Activated CD8-positive, alpha-beta memory T cell treated with anti-CD3 and anti-CD28 coated beads, Interleukin-2, amount 10 ng/mL, durations not matched to agents 7 days and 5 days (primary cell): ENCODE measurements around the gene NEK6. TPM values are rescaled to one million over a fixed set of nuclear protein-coding genes. Genes with fewer than 3 reads are reported as not detected.

Experiments
- ATAC-seq: fragments of 150-1000 bp; cut with Tn5 transposase; one replicate; pipeline ENCODE4 v1.10.0; 2021; ENCODE audit warnings: moderate library complexity
- CTCF ChIA-PET: fragments of 350-600 bp; sonication (Branson Sonifier 250); formaldehyde crosslinking; loops from one replicate; lab custom pipeline; 2021; ENCODE audit warnings: antibody characterized with exemption; lab: Charles Lee
- DNase-seq: peaks from one replicate; pipeline ENCODE4 v3.0.0-alpha.2; 2020
- H3K27ac Mint-ChIP-seq: one replicate; pipeline ENCODE4 v1.8.0; 2021; ENCODE audit warnings: mild to moderate bottlenecking, mixed read lengths
- H3K27me3 Mint-ChIP-seq: one replicate; pipeline ENCODE4 v1.8.0; 2021; ENCODE audit warnings: mixed read lengths
- H3K36me3 Mint-ChIP-seq: one replicate; pipeline ENCODE4 v1.8.0; 2021; ENCODE audit warnings: mild to moderate bottlenecking, mixed read lengths
- H3K4me1 Mint-ChIP-seq: one replicate; pipeline ENCODE4 v1.8.0; 2021; ENCODE audit warnings: mixed read lengths
- H3K4me3 Mint-ChIP-seq: one replicate; pipeline ENCODE4 v1.8.0; 2021; ENCODE audit warnings: mild to moderate bottlenecking, moderate library complexity, mixed read lengths
- H3K9me3 Mint-ChIP-seq: one replicate; pipeline ENCODE4 v1.8.0; 2022; ENCODE audit warnings: low read depth, mixed read lengths
- total RNA-seq, 2 experiments: library from RNA; stranded (reverse); gene quantifications; one replicate each; pipeline ENCODE4 v1.2.3, GENCODE V29; 2021

NEK6 gene
- total RNA-seq, 2 experiments from 2014 or later: 6.3 to 10.9 TPM

GRCh38 chr9:124334568-124335319 is 77.0 kb downstream of the NEK6 start:
- Mint-ChIP-seq H3K27ac (no peak overlapping the region), H3K36me3 (peaks cover 2% of the 10 kb centered on the region), H3K4me1 (no peaks in the 10 kb centered on the region), H3K9me3 (no peaks in the 10 kb centered on the region), H3K27me3 (no peaks in the 10 kb centered on the region), H3K4me3 (no peak overlapping the region)
- CTCF ChIA-PET: no interaction called here
- ATAC-seq (no peak), DNase-seq (no peak)

DNA sequence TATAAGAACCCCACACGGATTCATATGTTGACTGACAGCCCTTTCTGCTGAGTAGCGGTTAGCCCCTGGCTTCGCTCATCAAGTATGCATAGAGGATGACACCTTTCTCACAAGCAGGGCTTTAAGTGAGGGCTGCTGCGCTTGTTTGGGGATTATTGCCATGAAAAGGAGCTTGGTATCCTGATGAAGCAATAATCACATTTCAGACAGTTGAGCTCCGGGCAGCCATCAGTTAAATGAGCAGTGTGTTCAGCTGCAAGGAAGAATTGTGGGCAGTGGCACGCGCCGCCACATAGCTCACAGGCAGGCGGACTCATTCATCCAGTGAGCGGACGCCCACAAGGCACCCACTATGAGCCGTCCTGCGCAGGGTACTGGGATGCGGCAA is 77.6 kb downstream of the NEK6 start:
- CTCF ChIA-PET: no interaction called here
- Mint-ChIP-seq H3K36me3 (peaks cover 2% of the 10 kb centered on the region), H3K27ac (no peak overlapping the region), H3K27me3 (no peaks in the 10 kb centered on the region), H3K9me3 (no peaks in the 10 kb centered on the region), H3K4me3 (no peak overlapping the region), H3K4me1 (no peaks in the 10 kb centered on the region)
- ATAC-seq: no peak
- DNase-seq: no peak

DNA sequence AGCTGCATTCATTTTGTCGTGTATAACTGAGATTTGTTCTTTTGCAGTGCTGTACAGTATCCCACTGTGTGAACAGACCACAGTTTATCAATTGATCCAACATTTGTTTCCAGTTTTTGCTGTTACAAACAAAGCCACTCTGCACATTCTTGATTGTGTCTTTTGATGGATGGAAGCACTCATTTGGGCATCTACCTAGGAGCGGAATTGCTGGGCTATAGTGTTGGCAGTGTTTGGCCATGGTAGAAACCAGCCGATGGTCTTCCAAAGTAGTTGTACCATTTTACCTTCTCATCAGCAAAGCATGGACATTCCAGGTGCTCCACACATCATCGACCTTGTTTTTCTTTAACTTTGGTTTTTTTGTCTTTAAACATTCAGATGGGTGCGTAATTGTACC is 79.8 kb downstream of the NEK6 start:
- CTCF ChIA-PET: interaction anchor here (0.9 kb wide), 1 partner anchor 18 kb away, joined by 3 read pairs; no protein-coding TSS in a partner anchor
- no peak overlapping the region for H3K27ac Mint-ChIP-seq
- H3K4me3 Mint-ChIP-seq: no peak overlapping the region
- H3K36me3 Mint-ChIP-seq: peaks cover 2% of the 10 kb centered on the region
- ATAC-seq (no peak), DNase-seq (no peak)
- H3K27me3 Mint-ChIP-seq: no peaks in the 10 kb centered on the region
- no peaks in the 10 kb centered on the region for H3K4me1 Mint-ChIP-seq
- no peaks in the 10 kb centered on the region for H3K9me3 Mint-ChIP-seq

DNA sequence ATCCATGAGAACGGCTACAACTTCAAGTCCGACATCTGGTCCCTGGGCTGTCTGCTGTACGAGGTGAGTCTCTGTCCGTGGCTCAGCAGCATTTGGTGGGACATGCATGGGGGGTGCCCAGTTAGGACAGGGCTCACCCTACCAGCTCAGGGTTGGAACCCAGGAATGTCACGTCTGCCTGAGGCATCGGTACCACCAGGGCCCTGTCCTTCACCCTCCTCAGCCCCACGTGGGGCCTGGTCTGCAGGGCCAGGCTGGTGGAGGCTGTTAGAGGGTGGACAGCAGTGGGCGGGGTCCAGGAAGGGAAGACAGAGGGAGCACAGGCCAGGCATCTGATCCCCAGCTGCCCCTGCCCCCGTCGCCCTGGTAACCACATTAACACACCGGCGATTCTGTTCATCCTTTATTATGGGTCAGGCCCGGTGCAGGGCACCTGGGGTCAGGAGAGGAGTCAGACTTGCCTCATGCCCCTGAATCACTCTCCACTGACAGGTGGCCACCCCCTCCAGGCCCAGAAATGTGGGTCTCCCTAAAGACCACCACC is 81.9 kb downstream of the NEK6 start:
- Mint-ChIP-seq H3K27me3 (no peaks in the 10 kb centered on the region), H3K27ac (no peak overlapping the region), H3K4me1 (no peaks in the 10 kb centered on the region), H3K9me3 (no peaks in the 10 kb centered on the region), H3K36me3 (peaks cover 2% of the 10 kb centered on the region), H3K4me3 (no peak overlapping the region)
- ATAC-seq: no peak
- DNase-seq: no peak
- CTCF ChIA-PET: no interaction called here

DNA sequence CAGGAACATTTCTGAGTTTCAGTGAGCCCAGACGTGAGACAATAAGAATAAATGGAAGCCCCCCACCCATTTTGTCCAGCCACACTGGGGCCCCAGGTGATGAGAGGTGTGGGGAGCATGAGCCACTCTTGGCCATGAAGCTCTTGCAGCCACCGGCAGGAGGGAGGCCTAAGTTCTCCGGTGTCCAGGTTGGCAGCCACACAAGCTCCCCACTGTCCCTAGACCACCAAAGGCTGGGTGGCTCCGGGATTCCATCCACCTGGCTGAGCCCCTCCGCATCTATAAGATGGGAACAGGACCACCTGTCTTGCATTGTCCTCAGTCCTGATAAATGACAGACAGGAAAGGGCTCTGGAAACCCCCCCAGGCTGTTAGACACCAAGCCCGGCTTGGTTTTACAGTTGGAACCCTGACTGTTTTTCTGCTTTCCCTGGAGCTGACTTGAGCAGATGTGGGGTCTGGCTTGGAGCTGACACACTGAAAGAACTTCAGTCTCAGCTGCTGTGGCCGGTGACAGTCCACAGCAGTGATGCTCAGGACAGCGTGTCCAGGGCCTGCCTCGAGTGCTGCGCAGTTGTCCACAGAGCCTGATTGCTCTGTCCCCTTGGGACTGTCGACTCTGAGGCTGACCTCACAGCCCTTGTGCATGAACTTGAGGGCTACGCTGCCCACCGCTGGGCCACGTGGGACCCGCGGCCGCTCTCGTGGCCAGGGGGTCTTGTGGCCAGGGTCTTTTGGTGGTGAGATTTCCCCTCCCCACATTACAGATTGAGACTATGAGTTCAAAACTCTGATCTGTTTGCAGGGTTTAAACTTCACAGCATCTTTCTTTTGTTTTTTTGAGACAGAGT is 82.7 kb downstream of the NEK6 start:
- ATAC-seq (no peak), DNase-seq (no peak)
- CTCF ChIA-PET: no interaction called here
- Mint-ChIP-seq H3K4me3 (no peak overlapping the region), H3K27ac (no peak overlapping the region), H3K27me3 (no peaks in the 10 kb centered on the region), H3K4me1 (no peaks in the 10 kb centered on the region), H3K9me3 (no peaks in the 10 kb centered on the region), H3K36me3 (peaks cover 2% of the 10 kb centered on the region)

- no peaks in the 10 kb centered on the region for H3K9me3 Mint-ChIP-seq
- DNase-seq (no peak), ATAC-seq (no peak)
- CTCF ChIA-PET: no interaction called here
- H3K4me3 Mint-ChIP-seq: no peak overlapping the region
- no peak overlapping the region for H3K27ac Mint-ChIP-seq
- H3K36me3 Mint-ChIP-seq: peaks cover 2% of the 10 kb centered on the region
- H3K4me1 Mint-ChIP-seq: no peaks in the 10 kb centered on the region
- no peaks in the 10 kb centered on the region for H3K27me3 Mint-ChIP-seq
Measured at GRCh38 chr9:124341455-124342170, 83.9 kb downstream of the NEK6 start.

DNA sequence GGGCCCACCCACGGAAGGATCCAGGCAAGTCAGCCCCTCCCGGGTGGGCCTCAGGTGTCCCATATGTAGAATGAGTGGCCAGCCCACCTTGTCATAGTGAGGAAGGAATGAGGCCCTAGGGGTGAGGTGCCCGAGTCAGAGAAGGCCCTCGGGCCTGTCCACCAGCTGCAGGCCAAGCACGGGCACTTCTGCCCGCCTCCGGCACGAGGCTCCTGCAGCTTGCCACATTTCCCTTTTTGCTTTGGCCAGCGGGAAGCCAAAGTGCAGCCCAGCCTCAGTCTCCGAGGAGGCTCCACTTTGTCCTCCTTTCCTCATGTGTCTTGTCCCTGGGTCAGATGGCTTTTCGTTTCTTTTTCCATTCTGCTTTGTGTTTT is 84.6 kb downstream of the NEK6 start:
- H3K27ac Mint-ChIP-seq: no peak overlapping the region

DNA sequence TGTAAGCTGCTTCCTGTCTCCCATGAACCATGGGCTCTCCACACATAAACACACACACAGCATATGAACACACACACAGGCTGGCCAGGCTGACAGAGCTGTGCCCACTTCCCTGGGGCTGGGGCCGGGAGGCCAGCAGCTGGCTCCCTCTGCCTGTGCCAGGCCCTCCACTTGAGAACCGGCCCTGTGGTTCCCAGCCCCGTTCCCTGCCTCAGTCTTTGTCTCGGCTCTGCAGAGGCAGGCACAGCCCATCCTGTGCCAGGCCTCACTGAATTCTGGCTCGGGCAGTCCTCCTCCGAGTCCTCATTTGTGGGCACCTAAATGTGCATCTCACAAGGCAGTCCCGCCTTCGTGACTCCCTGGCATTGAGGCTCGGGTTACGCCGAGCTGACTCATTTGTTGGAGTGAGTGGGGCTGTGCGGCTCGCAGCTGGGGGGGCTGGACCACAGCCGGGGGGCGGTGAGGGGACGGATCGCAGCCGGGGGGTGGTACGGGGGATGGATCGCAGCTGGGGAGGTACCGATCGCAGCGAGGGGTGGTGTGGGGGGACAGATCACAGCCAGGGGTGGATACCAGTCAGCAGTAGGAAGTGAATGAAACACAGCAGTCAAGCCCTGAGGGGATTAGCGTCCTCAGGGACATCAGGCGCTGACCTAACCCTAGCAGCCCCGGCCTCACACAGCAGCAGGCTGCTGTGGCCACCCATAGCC is 85.2 kb downstream of the NEK6 start:
- Mint-ChIP-seq H3K27ac (no peak overlapping the region), H3K27me3 (no peaks in the 10 kb centered on the region), H3K4me3 (no peak overlapping the region), H3K36me3 (peaks cover 2% of the 10 kb centered on the region), H3K9me3 (no peaks in the 10 kb centered on the region), H3K4me1 (no peaks in the 10 kb centered on the region)
- DNase-seq (no peak), ATAC-seq (no peak)
- CTCF ChIA-PET: no interaction called here

More for the DNA sequence above, 84.6 kb downstream of the NEK6 start:
- peaks cover 2% of the 10 kb centered on the region for H3K36me3 Mint-ChIP-seq
- H3K27me3 Mint-ChIP-seq: no peaks in the 10 kb centered on the region
- no peak overlapping the region for H3K4me3 Mint-ChIP-seq
- DNase-seq (no peak), ATAC-seq (no peak)
- CTCF ChIA-PET: no interaction called here
- no peaks in the 10 kb centered on the region for H3K9me3 Mint-ChIP-seq
- no peaks in the 10 kb centered on the region for H3K4me1 Mint-ChIP-seq

- CTCF ChIA-PET: no interaction called here
Measured at GRCh38 chr9:124343533-124344290, 86.0 kb downstream of the NEK6 start.

GRCh38 chr9:124344291-124345050 is 86.7 kb downstream of the NEK6 start:
- CTCF ChIA-PET: no interaction called here
- Mint-ChIP-seq H3K4me1 (no peaks in the 10 kb centered on the region), H3K9me3 (no peaks in the 10 kb centered on the region), H3K27ac (no peak overlapping the region), H3K27me3 (no peaks in the 10 kb centered on the region), H3K4me3 (no peak overlapping the region), H3K36me3 (peaks cover 1% of the 10 kb centered on the region)
- ATAC-seq (no peak), DNase-seq (no peak)

More at GRCh38 chr9:124343533-124344290, 86.0 kb downstream of the NEK6 start:
- no peaks in the 10 kb centered on the region for H3K27me3 Mint-ChIP-seq
- ATAC-seq: no peak
- no peak overlapping the region for H3K4me3 Mint-ChIP-seq
- no peak for DNase-seq
- no peak overlapping the region for H3K27ac Mint-ChIP-seq
- H3K9me3 Mint-ChIP-seq: no peaks in the 10 kb centered on the region
- H3K4me1 Mint-ChIP-seq: no peaks in the 10 kb centered on the region
- H3K36me3 Mint-ChIP-seq: peaks cover 1% of the 10 kb centered on the region

- CTCF ChIA-PET: no interaction called here
- no peak overlapping the region for H3K27ac Mint-ChIP-seq
- no peak overlapping the region for H3K4me3 Mint-ChIP-seq
- ATAC-seq (no peak), DNase-seq (no peak)
- H3K4me1 Mint-ChIP-seq: no peaks in the 10 kb centered on the region
- no peaks in the 10 kb centered on the region for H3K27me3 Mint-ChIP-seq
- H3K36me3 Mint-ChIP-seq: peaks cover 1% of the 10 kb centered on the region
- no peaks in the 10 kb centered on the region for H3K9me3 Mint-ChIP-seq
Measured at GRCh38 chr9:124345063-124345462, 87.3 kb downstream of the NEK6 start.
